K562 (cell line): ENCODE measurements around the gene SEC16A.

ENCODE experiments used
- MAFF ChIP-seq: IDR thresholded peaks from 2 replicates; pipeline ENCODE4 v1.6.1; 2012; ENCODE audit warnings: low read length, improper control_type of control experiment
- TCF15 ChIP-seq: fragments of 250-450 bp; sonication (Bioruptor Pico); IDR thresholded peaks from 2 replicates; pipeline ENCODE4 v1.8.0; 2022; ENCODE audit warnings: moderate library complexity, mild to moderate bottlenecking, inconsistent platforms
- ZNF121 ChIP-seq: sonication (generic); formaldehyde crosslinking; conservative IDR thresholded peaks from 2 replicates; pipeline ENCODE4 v1.8.0; 2022; ENCODE audit warnings: missing genetic modification reagents
- ZNF232 ChIP-seq: sonication (generic); formaldehyde crosslinking; IDR thresholded peaks from 2 replicates; pipeline ENCODE4 v1.8.0; 2022; ENCODE audit warnings: mild to moderate bottlenecking, missing genetic modification reagents

- TF ChIP-seq TCF15 (CRISPR knock-in tag) = no peak
- no peak for TF ChIP-seq ZNF121 (CRISPR knock-in tag)
- TF ChIP-seq ZNF232 (CRISPR knock-in tag) = 0 out of 2 replicates have a peak, but pooled peaks have one; percentile 10
- TF ChIP-seq MAFF = no peak
These were observed 73.0 kb downstream of the SEC16A start for GRCh38 chr9:136409557-136410455.
